ENCODE measurements around the gene TMPRSS13.

The TMPRSS13 gene

GRCh38 chr11:117917591-117918151, 11.5 kb downstream of the TMPRSS13 start:
- Histone ChIP-seq H3K4me3 (ENCODE audit: low read depth in 1 of 2, low read length in 2 of 2) (no peak overlapping the region), H3K27me3 (ENCODE audit: low read depth, low read length) (no peaks in the 10 kb centered on the region), H3K36me3 (ENCODE audit: control insufficient read depth in 1 of 2, insufficient read depth in 2 of 2, low read length in 2 of 2) (no peaks in the 10 kb centered on the region), H3K4me1 (ENCODE audit: control insufficient read depth in 1 of 2, insufficient read depth in 2 of 2, low read length in 2 of 2) (peaks cover 0 to 7% of the 10 kb centered on the region in 2 donors), H3K9me3 (ENCODE audit: control insufficient read depth in 1 of 2, low read length in 2 of 2) (no peaks in the 10 kb centered on the region), H3K27ac (ENCODE audit: low read length) (no peak overlapping the region)

DNA sequence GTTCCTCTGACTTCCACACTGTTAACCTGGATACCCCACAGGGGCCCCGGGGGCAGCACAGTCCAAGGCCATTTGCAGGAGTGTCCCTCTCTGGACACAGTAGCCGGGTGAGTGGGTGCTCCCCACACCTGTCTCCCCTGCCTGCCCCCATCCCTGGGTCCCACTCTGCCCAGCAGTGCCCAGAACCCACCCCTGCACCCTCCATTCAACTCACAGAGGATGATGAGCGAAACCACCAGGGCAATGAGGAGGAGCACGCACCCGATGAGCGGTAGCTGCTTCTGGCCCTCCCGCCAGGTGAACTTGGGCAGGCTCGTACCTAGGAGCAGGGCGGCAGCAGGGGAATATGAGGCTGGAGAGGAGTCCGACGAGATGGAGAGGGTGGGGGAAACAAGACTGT, 12.2 kb downstream of the TMPRSS13 start:
- Histone ChIP-seq H3K4me3 (ENCODE audit: low read depth in 1 of 2, low read length in 2 of 2) (no peak overlapping the region), H3K27ac (ENCODE audit: low read length) (no peak overlapping the region), H3K27me3 (ENCODE audit: low read depth, low read length) (no peaks in the 10 kb centered on the region), H3K36me3 (ENCODE audit: control insufficient read depth in 1 of 2, insufficient read depth in 2 of 2, low read length in 2 of 2) (no peaks in the 10 kb centered on the region), H3K9me3 (ENCODE audit: control insufficient read depth in 1 of 2, low read length in 2 of 2) (no peaks in the 10 kb centered on the region), H3K4me1 (ENCODE audit: control insufficient read depth in 1 of 2, insufficient read depth in 2 of 2, low read length in 2 of 2) (peaks cover 0 to 7% of the 10 kb centered on the region in 2 donors)

DNA sequence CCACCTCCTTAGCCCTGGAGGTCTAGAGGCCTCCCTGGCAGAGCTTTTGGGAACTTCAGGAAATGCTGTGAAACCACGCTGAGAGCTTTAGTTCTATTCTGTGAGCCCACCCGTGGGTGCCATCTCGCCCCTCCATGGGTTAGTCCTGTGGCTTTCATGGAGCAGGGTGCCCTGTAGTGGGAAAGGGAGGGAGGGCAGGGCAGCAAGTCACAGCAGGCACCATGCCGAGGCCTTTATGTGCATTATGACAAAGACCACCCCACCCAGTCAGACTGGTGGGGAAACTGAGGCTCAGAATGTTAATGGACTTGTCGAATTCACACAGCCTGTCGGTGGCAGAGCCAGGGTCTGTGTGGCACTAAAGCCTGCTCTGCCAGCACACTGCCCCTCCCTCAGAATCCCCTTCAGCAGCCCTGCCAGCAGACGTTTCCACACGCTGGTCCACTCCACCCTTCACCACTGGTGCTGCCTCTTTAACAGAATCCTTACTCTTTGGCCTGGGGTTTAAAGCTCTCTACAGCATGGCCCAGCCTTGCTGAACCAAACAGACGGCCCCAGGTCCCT, 13.4 kb downstream of the TMPRSS13 start:
- Histone ChIP-seq H3K27ac (ENCODE audit: low read length) (no peak overlapping the region), H3K9me3 (ENCODE audit: control insufficient read depth in 1 of 2, low read length in 2 of 2) (no peaks in the 10 kb centered on the region), H3K36me3 (ENCODE audit: control insufficient read depth in 1 of 2, insufficient read depth in 2 of 2, low read length in 2 of 2) (no peaks in the 10 kb centered on the region), H3K4me3 (ENCODE audit: low read depth in 1 of 2, low read length in 2 of 2) (no peak overlapping the region), H3K27me3 (ENCODE audit: low read depth, low read length) (no peaks in the 10 kb centered on the region), H3K4me1 (ENCODE audit: control insufficient read depth in 1 of 2, insufficient read depth in 2 of 2, low read length in 2 of 2) (peaks cover 0 to 7% of the 10 kb centered on the region in 2 donors)

DNA sequence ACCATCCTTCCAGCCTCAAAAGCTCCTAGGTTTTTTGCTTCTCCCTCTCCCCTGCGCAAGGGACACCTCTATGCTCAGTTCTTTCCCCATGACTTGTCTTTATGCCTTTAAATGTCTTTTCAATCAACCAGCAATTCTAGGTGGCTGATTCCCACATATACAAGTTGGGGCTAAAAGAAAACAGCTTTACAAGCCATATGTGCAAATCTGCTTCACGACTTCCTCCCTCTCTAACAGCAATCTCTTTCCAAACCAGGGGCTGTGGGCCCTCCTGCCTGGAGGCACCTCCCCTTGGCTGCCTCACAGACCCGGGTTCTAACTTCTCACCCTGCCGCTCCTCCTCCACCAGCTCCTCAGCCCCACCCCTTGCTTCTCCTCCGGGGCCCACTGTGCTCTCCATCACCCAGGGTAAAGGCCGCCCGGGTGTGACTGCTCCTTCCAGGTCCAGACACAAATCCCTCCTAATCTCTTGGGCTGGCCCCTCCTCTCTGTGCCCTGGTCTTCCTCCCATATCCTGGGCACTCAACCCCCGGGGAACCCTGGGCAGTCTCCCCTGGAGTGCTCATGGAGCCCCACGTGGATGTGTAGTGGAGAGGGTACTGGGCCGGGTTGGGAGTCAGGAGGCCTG, 14.1 kb downstream of the TMPRSS13 start:
- H3K9me3 ChIP-seq (ENCODE audit: control insufficient read depth in 1 of 2, low read length in 2 of 2) = no peaks in the 10 kb centered on the region
- no peaks in the 10 kb centered on the region for H3K27me3 ChIP-seq (ENCODE audit: low read depth, low read length)
- no peak overlapping the region for H3K4me3 ChIP-seq (ENCODE audit: low read depth in 1 of 2, low read length in 2 of 2)
- H3K27ac ChIP-seq (ENCODE audit: low read length) = no peak overlapping the region
- no peaks in the 10 kb centered on the region for H3K36me3 ChIP-seq (ENCODE audit: control insufficient read depth in 1 of 2, insufficient read depth in 2 of 2, low read length in 2 of 2)
- H3K4me1 ChIP-seq (ENCODE audit: control insufficient read depth in 1 of 2, insufficient read depth in 2 of 2, low read length in 2 of 2) = peaks cover 0 to 7% of the 10 kb centered on the region in 2 donors

DNA sequence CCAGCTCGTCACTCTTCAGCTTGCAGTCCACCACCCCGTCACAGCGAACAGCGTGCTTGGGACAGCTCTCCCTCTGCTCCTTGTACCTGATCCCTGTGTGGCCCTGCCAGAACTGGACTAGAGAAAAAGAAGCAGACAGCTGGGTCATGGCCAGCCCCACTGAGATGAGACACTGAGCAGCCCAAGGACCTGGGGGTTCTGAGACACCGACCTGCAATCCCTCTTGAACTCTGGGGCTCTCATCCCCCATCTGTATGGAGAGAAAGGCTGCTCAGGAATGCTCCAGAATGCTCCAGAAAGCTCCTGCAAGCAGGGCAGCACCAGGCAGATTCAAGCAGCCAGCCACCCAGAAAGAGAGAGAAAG, 14.8 kb downstream of the TMPRSS13 start:
- Histone ChIP-seq H3K4me1 (ENCODE audit: control insufficient read depth in 1 of 2, insufficient read depth in 2 of 2, low read length in 2 of 2) (peaks cover 0 to 5% of the 10 kb centered on the region in 2 donors), H3K4me3 (ENCODE audit: low read depth in 1 of 2, low read length in 2 of 2) (no peak overlapping the region), H3K27me3 (ENCODE audit: low read depth, low read length) (no peaks in the 10 kb centered on the region), H3K27ac (ENCODE audit: low read length) (no peak overlapping the region), H3K9me3 (ENCODE audit: control insufficient read depth in 1 of 2, low read length in 2 of 2) (no peaks in the 10 kb centered on the region), H3K36me3 (ENCODE audit: control insufficient read depth in 1 of 2, insufficient read depth in 2 of 2, low read length in 2 of 2) (no peaks in the 10 kb centered on the region)

GRCh38 chr11:117913736-117914397, 15.3 kb downstream of the TMPRSS13 start:
- no peak overlapping the region for H3K27ac ChIP-seq (ENCODE audit: low read length)
- no peaks in the 10 kb centered on the region for H3K27me3 ChIP-seq (ENCODE audit: low read depth, low read length)
- H3K4me3 ChIP-seq (ENCODE audit: low read depth in 1 of 2, low read length in 2 of 2) = no peak overlapping the region
- no peaks in the 10 kb centered on the region for H3K4me1 ChIP-seq (ENCODE audit: control insufficient read depth in 1 of 2, insufficient read depth in 2 of 2, low read length in 2 of 2)
- H3K9me3 ChIP-seq (ENCODE audit: control insufficient read depth in 1 of 2, low read length in 2 of 2) = no peaks in the 10 kb centered on the region
- H3K36me3 ChIP-seq (ENCODE audit: control insufficient read depth in 1 of 2, insufficient read depth in 2 of 2, low read length in 2 of 2) = no peaks in the 10 kb centered on the region

GRCh38 chr11:117912497-117912896, 16.7 kb downstream of the TMPRSS13 start:
- no peak overlapping the region for H3K27ac ChIP-seq (ENCODE audit: low read length)
- no peak overlapping the region for H3K4me3 ChIP-seq (ENCODE audit: low read depth in 1 of 2, low read length in 2 of 2)
- peaks cover 4 to 5% of the 10 kb centered on the region in 2 donors for H3K4me1 ChIP-seq (ENCODE audit: control insufficient read depth in 1 of 2, insufficient read depth in 2 of 2, low read length in 2 of 2)
- no peaks in the 10 kb centered on the region for H3K9me3 ChIP-seq (ENCODE audit: control insufficient read depth in 1 of 2, low read length in 2 of 2)
- no peaks in the 10 kb centered on the region for H3K36me3 ChIP-seq (ENCODE audit: control insufficient read depth in 1 of 2, insufficient read depth in 2 of 2, low read length in 2 of 2)
- no peaks in the 10 kb centered on the region for H3K27me3 ChIP-seq (ENCODE audit: low read depth, low read length)

- Histone ChIP-seq H3K27me3 (ENCODE audit: low read depth, low read length) (no peaks in the 10 kb centered on the region), H3K4me3 (ENCODE audit: low read depth in 1 of 2, low read length in 2 of 2) (no peak overlapping the region), H3K4me1 (ENCODE audit: control insufficient read depth in 1 of 2, insufficient read depth in 2 of 2, low read length in 2 of 2) (peaks cover 5 to 7% of the 10 kb centered on the region in 2 donors), H3K36me3 (ENCODE audit: control insufficient read depth in 1 of 2, insufficient read depth in 2 of 2, low read length in 2 of 2) (no peaks in the 10 kb centered on the region), H3K27ac (ENCODE audit: low read length) (no peak overlapping the region), H3K9me3 (ENCODE audit: control insufficient read depth in 1 of 2, low read length in 2 of 2) (no peaks in the 10 kb centered on the region)
Measured at GRCh38 chr11:117911694-117912093, 17.5 kb downstream of the TMPRSS13 start.

- Histone ChIP-seq H3K27me3 (ENCODE audit: low read depth, low read length) (no peaks in the 10 kb centered on the region), H3K27ac (ENCODE audit: low read length) (no peak overlapping the region), H3K36me3 (ENCODE audit: control insufficient read depth in 1 of 2, insufficient read depth in 2 of 2, low read length in 2 of 2) (no peaks in the 10 kb centered on the region), H3K4me1 (ENCODE audit: control insufficient read depth in 1 of 2, insufficient read depth in 2 of 2, low read length in 2 of 2) (peaks cover 5 to 7% of the 10 kb centered on the region in 2 donors), H3K4me3 (ENCODE audit: low read depth in 1 of 2, low read length in 2 of 2) (no peak overlapping the region), H3K9me3 (ENCODE audit: control insufficient read depth in 1 of 2, low read length in 2 of 2) (no peaks in the 10 kb centered on the region)
Measured at GRCh38 chr11:117910941-117911655, 18.1 kb downstream of the TMPRSS13 start.

DNA sequence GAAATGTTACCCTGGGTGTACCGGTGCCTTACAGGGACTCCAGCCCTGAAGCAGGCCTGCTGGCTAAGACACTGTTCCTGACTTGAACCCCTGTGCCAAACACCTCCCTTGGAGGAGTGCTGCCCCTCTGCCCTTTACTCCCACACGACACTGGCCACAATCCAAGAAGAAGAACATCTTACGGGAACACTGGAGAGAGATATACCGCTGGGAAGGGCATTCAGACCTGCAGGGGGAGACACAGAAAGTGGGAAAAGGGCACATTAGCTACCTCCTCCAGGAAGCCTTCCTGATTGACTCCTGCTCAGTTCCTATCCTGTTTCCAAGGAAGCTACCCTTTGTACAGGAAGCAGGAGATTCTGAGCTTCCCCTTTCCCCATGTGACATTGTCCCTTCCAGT, 18.7 kb downstream of the TMPRSS13 start:
- peaks cover 5 to 7% of the 10 kb centered on the region in 2 donors for H3K4me1 ChIP-seq (ENCODE audit: control insufficient read depth in 1 of 2, insufficient read depth in 2 of 2, low read length in 2 of 2)
- H3K27me3 ChIP-seq (ENCODE audit: low read depth, low read length) = no peaks in the 10 kb centered on the region
- no peaks in the 10 kb centered on the region for H3K9me3 ChIP-seq (ENCODE audit: control insufficient read depth in 1 of 2, low read length in 2 of 2)
- H3K27ac ChIP-seq (ENCODE audit: low read length) = no peak overlapping the region
- no peaks in the 10 kb centered on the region for H3K36me3 ChIP-seq (ENCODE audit: control insufficient read depth in 1 of 2, insufficient read depth in 2 of 2, low read length in 2 of 2)
- H3K4me3 ChIP-seq (ENCODE audit: low read depth in 1 of 2, low read length in 2 of 2) = no peak overlapping the region
